T-cell (primary cell): ENCODE results near the gene MAN1A1. TPM values are rescaled to one million over a fixed set of nuclear protein-coding genes. Genes with fewer than 3 reads are reported as not detected.

Experiments
- ATAC-seq, 4 experiments: fragments of 200-7000 bp in 3 of 4; fragments of 150-1000 bp in 1 of 4; cut with Tn5 transposase; replicated peaks in 1 of 4; 1 replicate in 3 of 4; 2 replicates in 1 of 4; pipeline ENCODE4 v1.10.0; 2021; ENCODE audit warnings: moderate library complexity in 3 of 4, mild to moderate bottlenecking in 2 of 4, moderate number of reproducible peaks in 1 of 4
- CTCF ChIA-PET, 2 donors: fragments of 300-600 bp; sonication (Branson Sonifier 250); formaldehyde crosslinking; loops; one replicate each; lab custom pipeline; 2022; ENCODE audit warnings: antibody characterized with exemption in 2 of 2; lab: Charles Lee
- POLR2A ChIA-PET, 2 donors: fragments of 300-600 bp; sonication (Branson Sonifier 250); formaldehyde crosslinking; loops; one replicate each; lab custom pipeline; 2022; ENCODE audit warnings: antibody characterized with exemption in 2 of 2; lab: Charles Lee
- DNase-seq, 35 experiments: peaks; one replicate each; pipeline versions ENCODE4 v3.0.0 to v3.0.0-alpha.2; 2013 to 2023
- H3K27ac ChIP-seq: one replicate; pipeline ENCODE4 v1.5.1; 2013; ENCODE audit warnings: low read length
- H3K27me3 ChIP-seq, 2 experiments: replicated peaks in 1 of 2; 1 replicate in 1 of 2; 2 replicates in 1 of 2; pipeline versions ENCODE4 v1.6.1 to v1.7.0; 2013; ENCODE audit warnings: low read length in 1 of 2, mixed read lengths in 1 of 2; ENCODE audit not compliant: control insufficient read depth in 2 of 2, insufficient read depth in 2 of 2; ENCODE audit errors: extremely low read depth in 1 of 2
- H3K36me3 ChIP-seq, 2 donors: 1 replicate in 1 of 2; 2 replicates in 1 of 2; pipeline versions ENCODE4 v1.6.1 to v1.7.0; 2013; ENCODE audit warnings: low read length in 1 of 2; ENCODE audit not compliant: control insufficient read depth in 2 of 2, insufficient read depth in 1 of 2; ENCODE audit errors: extremely low read depth in 1 of 2
- H3K4me1 ChIP-seq, 2 experiments: 1 replicate in 1 of 2; 2 replicates in 1 of 2; pipeline versions ENCODE4 v1.6.1 to v1.7.0; 2013; ENCODE audit warnings: low read length in 2 of 2, mixed read lengths in 1 of 2; ENCODE audit not compliant: insufficient read depth in 2 of 2, control insufficient read depth in 1 of 2; ENCODE audit errors: extremely low read depth in 1 of 2
- H3K4me3 ChIP-seq, 2 donors: 1 replicate in 1 of 2; 2 replicates in 1 of 2; pipeline versions ENCODE4 v1.5.1 to v1.7.0; 2013; ENCODE audit warnings: mild to moderate bottlenecking in 2 of 2, low read length in 1 of 2, moderate library complexity in 1 of 2; ENCODE audit not compliant: control insufficient read depth in 1 of 2; ENCODE audit errors: extremely low read depth in 1 of 2
- H3K9me3 ChIP-seq: 2 replicates; pipeline ENCODE4 v1.7.0; 2013
- H3K27ac Mint-ChIP-seq, 2 donors: one replicate each; pipeline ENCODE4 v1.8.0; 2020 to 2021; ENCODE audit warnings: mild to moderate bottlenecking in 2 of 2, mixed read lengths in 2 of 2
- H3K27me3 Mint-ChIP-seq, 2 donors: one replicate each; pipeline ENCODE4 v1.8.0; 2021 to 2022; ENCODE audit warnings: mixed read lengths in 2 of 2
- H3K36me3 Mint-ChIP-seq: one replicate; pipeline ENCODE4 v1.8.0; 2021; ENCODE audit warnings: mixed read lengths
- H3K4me1 Mint-ChIP-seq, 3 donors: one replicate each; pipeline ENCODE4 v1.8.0; 2020 to 2022; ENCODE audit warnings: mixed read lengths in 3 of 3, mild to moderate bottlenecking in 1 of 3
- H3K4me3 Mint-ChIP-seq, 3 donors: one replicate each; pipeline ENCODE4 v1.8.0; 2020 to 2022; ENCODE audit warnings: mild to moderate bottlenecking in 3 of 3, mixed read lengths in 3 of 3, moderate library complexity in 3 of 3
- H3K9me3 Mint-ChIP-seq, 3 donors: one replicate each; pipeline ENCODE4 v1.8.0; 2020 to 2022; ENCODE audit warnings: mixed read lengths in 3 of 3
- WGBS: methylation state at CpG from one replicate; pipeline ENCODE4 v1.1.5; 2013; ENCODE audit warnings: missing lambda C conversion rate; ENCODE audit not compliant: insufficient coverage; 5-methylcytosine and 5-hydroxymethylcytosine counted together
- total RNA-seq, 35 experiments: library from RNA in 6 of 35; stranded (reverse) in 6 of 35; fragments of 120-200 nt in 1 of 35; gene quantifications; one replicate each; pipeline versions ENCODE4 v1.2.1 to v1.2.4 and lab custom pipeline; 2013 to 2026

MAN1A1 gene
- total RNA-seq, 5 donors from 2014 or later (not counting 1 experiment from before 2014, with no cell fraction given): 9.4 to 13.6 (median 12.3) TPM

GRCh38 chr6:119330520-119331113 is 18.9 kb downstream of the MAN1A1 start:
- H3K9me3 ChIP-seq: no peaks in the 10 kb centered on the region
- H3K27ac Mint-ChIP-seq: no peak overlapping the region
- POLR2A ChIA-PET: no interaction called here
- H3K4me3 Mint-ChIP-seq: no peak overlapping the region
- no peaks in the 10 kb centered on the region for H3K27me3 ChIP-seq
- 94% methylated on average over 4 of the region's 4 CpGs for WGBS
- no peak overlapping the region for H3K27ac ChIP-seq
- peaks cover 3% of the 10 kb centered on the region for H3K36me3 Mint-ChIP-seq
- H3K9me3 Mint-ChIP-seq: no peaks in the 10 kb centered on the region
- H3K4me1 ChIP-seq: peaks cover 0 to 3% of the 10 kb centered on the region in 2 experiments
- DNase-seq: no peak
- peaks cover 5 to 22% (median 8%) of the 10 kb centered on the region in 3 donors for H3K4me1 Mint-ChIP-seq
- no peaks in the 10 kb centered on the region for H3K36me3 ChIP-seq
- ATAC-seq: no peak
- CTCF ChIA-PET: no interaction called here
- H3K27me3 Mint-ChIP-seq: no peaks in the 10 kb centered on the region
- no peak overlapping the region for H3K4me3 ChIP-seq

GRCh38 chr6:119329794-119330180 is 19.8 kb downstream of the MAN1A1 start:
- ATAC-seq: no peak
- H3K9me3 ChIP-seq: no peaks in the 10 kb centered on the region
- no peaks in the 10 kb centered on the region for H3K27me3 ChIP-seq
- no peaks in the 10 kb centered on the region for H3K36me3 ChIP-seq
- H3K4me1 Mint-ChIP-seq: peaks cover 0 to 17% (median 5%) of the 10 kb centered on the region in 3 donors
- peaks cover 3% of the 10 kb centered on the region for H3K36me3 Mint-ChIP-seq
- no peak overlapping the region for H3K4me3 ChIP-seq
- DNase-seq: no peak
- ChIA-PET POLR2A (no interaction called here), CTCF (no interaction called here)
- no peaks in the 10 kb centered on the region for H3K27me3 Mint-ChIP-seq
- no peaks in the 10 kb centered on the region for H3K9me3 Mint-ChIP-seq
- H3K27ac ChIP-seq: no peak overlapping the region
- no peak overlapping the region for H3K27ac Mint-ChIP-seq
- H3K4me3 Mint-ChIP-seq: no peak overlapping the region
- peaks cover 0 to 3% of the 10 kb centered on the region in 2 experiments for H3K4me1 ChIP-seq

DNA sequence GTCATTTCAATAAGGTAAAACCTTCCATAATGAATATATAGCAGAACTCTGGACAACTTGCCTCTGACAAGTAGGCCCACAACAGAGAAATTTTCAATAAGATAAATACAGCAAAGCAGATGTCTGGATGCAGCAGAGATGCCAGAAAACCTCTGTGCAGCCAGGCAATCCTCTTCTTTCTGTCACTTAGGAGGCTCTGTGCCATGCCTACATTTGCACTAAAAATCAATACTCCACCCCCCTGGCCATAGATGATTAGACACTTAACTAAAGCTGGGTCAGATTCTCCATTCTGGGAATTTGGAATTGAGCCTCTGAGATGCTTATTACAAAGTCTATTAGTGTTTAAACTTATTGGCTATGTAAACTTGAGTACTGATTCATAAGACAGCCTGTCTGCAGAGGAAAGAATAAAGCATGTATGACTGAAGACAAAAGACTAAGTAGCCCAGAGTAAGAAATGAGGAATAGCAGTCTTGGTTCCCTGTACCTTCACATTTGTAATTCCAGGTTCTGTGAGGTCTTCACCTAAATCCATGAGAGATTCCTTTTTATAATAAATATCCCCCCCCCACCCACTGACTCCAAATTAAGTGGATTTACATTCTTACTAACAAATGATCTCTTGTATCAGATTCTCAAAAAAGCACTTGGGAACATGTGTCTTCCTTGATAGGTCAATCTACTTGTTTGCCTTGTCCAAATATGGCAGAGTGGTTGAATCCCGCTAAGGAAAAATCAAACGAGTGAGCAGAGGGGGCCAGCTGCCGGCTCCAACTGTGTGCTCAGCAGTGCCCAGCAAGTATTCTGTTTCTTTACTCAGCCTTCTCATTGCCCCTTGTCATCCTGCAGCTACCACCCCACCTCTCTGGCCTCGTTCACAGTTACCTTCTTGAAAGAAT is 20.4 kb downstream of the MAN1A1 start:
- Mint-ChIP-seq H3K9me3 (no peaks in the 10 kb centered on the region), H3K27ac (no peak overlapping the region), H3K4me1 (peaks cover 0 to 16% (median 5%) of the 10 kb centered on the region in 3 donors), H3K36me3 (peaks cover 3% of the 10 kb centered on the region), H3K4me3 (no peak overlapping the region), H3K27me3 (no peaks in the 10 kb centered on the region)
- Histone ChIP-seq H3K4me1 (peaks cover 0 to 3% of the 10 kb centered on the region in 2 experiments), H3K9me3 (no peaks in the 10 kb centered on the region), H3K27ac (no peak overlapping the region), H3K36me3 (no peaks in the 10 kb centered on the region), H3K27me3 (no peaks in the 10 kb centered on the region), H3K4me3 (no peak overlapping the region)
- DNase-seq (no peak), ATAC-seq (no peak)
- 95% methylated on average over 4 of the region's 4 CpGs for WGBS
- CTCF ChIA-PET: no interaction called here
- POLR2A ChIA-PET: no interaction called here

GRCh38 chr6:119328254-119328653 is 21.3 kb downstream of the MAN1A1 start:
- ChIA-PET CTCF (no interaction called here), POLR2A (interaction anchor here in 1 of 2 donors (1.0 kb wide), 1 partner anchor 12 kb away, joined by 3 read pairs; no protein-coding TSS in a partner anchor)
- H3K4me3 Mint-ChIP-seq: no peak overlapping the region
- ATAC-seq: no peak
- WGBS: 57% methylated on average over 1 of the region's 2 CpGs
- Histone ChIP-seq H3K36me3 (no peaks in the 10 kb centered on the region), H3K27ac (no peak overlapping the region), H3K27me3 (no peaks in the 10 kb centered on the region), H3K4me1 (peaks cover 0 to 3% of the 10 kb centered on the region in 2 experiments), H3K4me3 (no peak overlapping the region), H3K9me3 (no peaks in the 10 kb centered on the region)
- no peaks in the 10 kb centered on the region for H3K27me3 Mint-ChIP-seq
- H3K9me3 Mint-ChIP-seq: no peaks in the 10 kb centered on the region
- peaks cover 3% of the 10 kb centered on the region for H3K36me3 Mint-ChIP-seq
- H3K27ac Mint-ChIP-seq: no peak overlapping the region
- DNase-seq: no peak
- H3K4me1 Mint-ChIP-seq: peaks cover 4 to 17% (median 9%) of the 10 kb centered on the region in 3 donors

GRCh38 chr6:119327810-119328209 is 21.8 kb downstream of the MAN1A1 start:
- 78% methylated on average over 1 of the region's 2 CpGs for WGBS
- no peak overlapping the region for H3K4me3 Mint-ChIP-seq
- Histone ChIP-seq H3K4me1 (peaks cover 3 to 4% of the 10 kb centered on the region in 2 experiments), H3K36me3 (no peaks in the 10 kb centered on the region), H3K9me3 (no peaks in the 10 kb centered on the region), H3K27me3 (no peaks in the 10 kb centered on the region), H3K4me3 (no peak overlapping the region), H3K27ac (no peak overlapping the region)
- H3K27ac Mint-ChIP-seq: no peak overlapping the region
- no peak for DNase-seq
- no peaks in the 10 kb centered on the region for H3K9me3 Mint-ChIP-seq
- CTCF ChIA-PET: no interaction called here
- H3K36me3 Mint-ChIP-seq: peaks cover 3% of the 10 kb centered on the region
- peaks cover 9 to 21% (median 13%) of the 10 kb centered on the region in 3 donors for H3K4me1 Mint-ChIP-seq
- H3K27me3 Mint-ChIP-seq: no peaks in the 10 kb centered on the region
- POLR2A ChIA-PET: interaction anchor here (0.7 to 1.0 kb wide), 2 partner anchors 12 kb away, joined by 3 read pairs; no protein-coding TSS in a partner anchor
- no peak for ATAC-seq

DNA sequence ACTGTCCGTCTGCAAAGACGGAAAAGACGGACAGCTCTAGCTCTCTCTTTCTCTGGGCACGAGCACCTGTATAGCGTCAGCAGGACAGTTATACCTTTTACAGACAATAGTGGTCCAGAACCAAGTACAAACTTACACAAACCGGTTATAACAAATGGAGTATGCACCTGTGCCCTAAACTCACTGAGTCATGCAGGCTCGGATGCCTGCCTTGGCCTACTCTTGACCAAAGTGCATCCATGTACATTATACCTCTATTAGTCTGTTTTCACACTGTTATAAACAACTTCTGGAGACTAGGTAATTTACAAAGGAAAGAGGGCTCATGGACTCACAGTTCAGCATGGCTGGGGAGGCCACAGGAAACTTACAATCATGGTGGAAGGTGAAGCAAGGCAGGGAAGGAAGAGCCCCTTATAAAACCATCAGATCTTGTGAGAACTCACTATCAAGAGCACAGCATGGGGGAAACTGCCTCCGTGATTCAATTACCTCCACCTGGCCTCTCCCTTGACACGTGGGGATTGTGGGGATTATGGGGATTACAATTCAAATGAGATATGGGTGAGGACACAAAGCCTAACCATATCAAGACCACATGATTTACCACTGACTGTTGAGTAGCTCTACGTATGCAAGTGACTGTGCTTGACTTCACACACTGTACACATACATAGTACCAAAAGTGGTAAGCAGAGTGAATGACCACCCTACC is 23.1 kb downstream of the MAN1A1 start:
- Histone ChIP-seq H3K27me3 (no peaks in the 10 kb centered on the region), H3K4me1 (peaks cover 11 to 14% of the 10 kb centered on the region in 2 experiments), H3K36me3 (no peaks in the 10 kb centered on the region), H3K4me3 (no peak overlapping the region), H3K9me3 (no peaks in the 10 kb centered on the region), H3K27ac (no peak overlapping the region)
- Mint-ChIP-seq H3K4me3 (no peak overlapping the region), H3K4me1 (peaks cover 18 to 33% (median 24%) of the 10 kb centered on the region in 3 donors), H3K27ac (no peak overlapping the region), H3K27me3 (no peaks in the 10 kb centered on the region), H3K36me3 (peaks cover 3% of the 10 kb centered on the region), H3K9me3 (no peaks in the 10 kb centered on the region)
- POLR2A ChIA-PET: no interaction called here
- no peak for DNase-seq
- CTCF ChIA-PET: interaction anchor here in 1 of 2 donors (1.0 kb wide), 1 partner anchor 10 kb away, joined by 3 read pairs; no protein-coding TSS in a partner anchor
- WGBS: 91% methylated on average over 7 of the region's 10 CpGs
- no peak for ATAC-seq
